Loucy (cell line): ENCODE results near the gene CSNK2A1.

Source experiments
- H2AFZ ChIP-seq: fragments of 200-600 bp; sonication (generic); 2 replicates; pipeline ENCODE4 v1.6.0; 2016; ENCODE audit warnings: antibody characterized with exemption, mild to moderate bottlenecking, low read length, moderate library complexity
- H3F3A ChIP-seq: fragments of 200-600 bp; 2 replicates; pipeline ENCODE4 v1.6.0; 2016; ENCODE audit warnings: antibody characterized with exemption, low read depth, mild to moderate bottlenecking
- H3K27me3 ChIP-seq: fragments of 200-600 bp; sonication (generic); 2 replicates; pipeline ENCODE4 v1.6.1; 2014; ENCODE audit warnings: low read length, mild to moderate bottlenecking; ENCODE audit not compliant: insufficient read depth, poor library complexity, severe bottlenecking
- H3K36me3 ChIP-seq: fragments of 200-600 bp; sonication (generic); 2 replicates; pipeline ENCODE4 v1.6.1; 2016; ENCODE audit warnings: low read length; ENCODE audit not compliant: insufficient read depth
- H3K4me1 ChIP-seq: fragments of 200-600 bp; sonication (generic); 2 replicates; pipeline ENCODE4 v1.5.1; 2014; ENCODE audit warnings: low read length, mild to moderate bottlenecking; ENCODE audit not compliant: insufficient read depth, poor library complexity, severe bottlenecking
- H3K4me2 ChIP-seq: fragments of 200-600 bp; sonication (generic); 2 replicates; pipeline ENCODE4 v1.6.0; 2014; ENCODE audit warnings: antibody characterized with exemption, low read length, low read depth, mild to moderate bottlenecking; ENCODE audit not compliant: poor library complexity, severe bottlenecking
- H3K4me3 ChIP-seq: fragments of 200-600 bp; sonication (generic); 2 replicates; pipeline ENCODE4 v1.5.1; 2014; ENCODE audit warnings: low read length, mild to moderate bottlenecking, mixed read lengths; ENCODE audit not compliant: poor library complexity, severe bottlenecking
- H3K79me2 ChIP-seq: fragments of 200-600 bp; sonication (generic); 2 replicates; pipeline ENCODE4 v1.6.1; 2014; ENCODE audit warnings: low read length; ENCODE audit not compliant: insufficient read depth
- H3K9ac ChIP-seq: fragments of 200-600 bp; sonication (generic); 2 replicates; pipeline ENCODE4 v1.6.0; 2014; ENCODE audit warnings: mild to moderate bottlenecking, low read depth, low read length, moderate library complexity; ENCODE audit not compliant: poor library complexity, severe bottlenecking
- H3K9me2 ChIP-seq: fragments of 200-600 bp; sonication (generic); replicated peaks from 2 replicates; pipeline ENCODE4 v1.6.1; 2016; ENCODE audit warnings: low read depth, low read length, mixed read lengths
- H3K9me3 ChIP-seq: fragments of 200-600 bp; sonication (generic); 2 replicates; pipeline ENCODE4 v1.6.1; 2014; ENCODE audit warnings: mild to moderate bottlenecking, antibody characterized with exemption, low read length, low read depth; ENCODE audit not compliant: insufficient read depth
- H4K20me1 ChIP-seq: fragments of 200-600 bp; sonication (generic); 2 replicates; pipeline ENCODE4 v1.6.0; 2014; ENCODE audit warnings: antibody characterized with exemption, low read length, mild to moderate bottlenecking; ENCODE audit not compliant: insufficient read depth, poor library complexity, severe bottlenecking
- CTCF ChIP-seq: fragments of 200-600 bp; sonication (generic); conservative IDR thresholded peaks from 2 replicates; pipeline ENCODE4 v1.5.1; 2014; ENCODE audit warnings: mild to moderate bottlenecking, antibody characterized with exemption, low read length
- EZH2phosphoT487 ChIP-seq: fragments of 200-600 bp; IDR thresholded peaks from 2 replicates; pipeline ENCODE4 v1.6.1; 2018; ENCODE audit warnings: antibody characterized with exemption, mild to moderate bottlenecking, moderate library complexity, borderline replicate concordance

The CSNK2A1 gene

GRCh38 chr20:472137-472846 is 71.3 kb downstream of the CSNK2A1 start:
- TF ChIP-seq CTCF, result no peak
- no peak for TF ChIP-seq EZH2phosphoT487
- H3K4me2 ChIP-seq, result no peak overlapping the region
- peaks cover 5% of the 10 kb centered on the region; the same call in 1 of the 2 replicates for H3K36me3 ChIP-seq
- no peaks in the 10 kb centered on the region for H3K79me2 ChIP-seq
- H2AFZ ChIP-seq, result no peak overlapping the region
- H3K4me3 ChIP-seq, result no peak overlapping the region
- no peak overlapping the region for H3K9ac ChIP-seq
- no peaks in the 10 kb centered on the region for H4K20me1 ChIP-seq
- no peaks in the 10 kb centered on the region for H3F3A ChIP-seq
- no peaks in the 10 kb centered on the region for H3K27me3 ChIP-seq
- no peaks in the 10 kb centered on the region for H3K4me1 ChIP-seq
- H3K9me3 ChIP-seq, result peaks cover 28% of the 10 kb centered on the region; the same call in 1 of the 2 replicates
- H3K9me2 ChIP-seq, result no peaks in the 10 kb centered on the region

- Histone ChIP-seq H3K9ac (no peak overlapping the region), H3K4me2 (no peak overlapping the region), H3K27me3 (no peaks in the 10 kb centered on the region), H4K20me1 (no peaks in the 10 kb centered on the region), H3K79me2 (no peaks in the 10 kb centered on the region), H2AFZ (no peak overlapping the region), H3K9me2 (no peaks in the 10 kb centered on the region), H3K4me1 (no peaks in the 10 kb centered on the region), H3K9me3 (peaks cover 30% of the 10 kb centered on the region; the same call in 1 of the 2 replicates), H3K36me3 (no peaks in the 10 kb centered on the region; the same call in 1 of the 2 replicates), H3F3A (no peaks in the 10 kb centered on the region), H3K4me3 (no peak overlapping the region)
- no peak for TF ChIP-seq CTCF
- TF ChIP-seq EZH2phosphoT487, result no peak
Measured at GRCh38 chr20:469746-470490, 73.7 kb downstream of the CSNK2A1 start.

GRCh38 chr20:467755-468154 is 75.8 kb downstream of the CSNK2A1 start:
- Histone ChIP-seq H3K9ac (no peak overlapping the region), H3K79me2 (no peaks in the 10 kb centered on the region), H2AFZ (no peak overlapping the region), H3K9me3 (peaks cover 30% of the 10 kb centered on the region; the same call in 1 of the 2 replicates), H3K36me3 (no peaks in the 10 kb centered on the region), H3K9me2 (no peaks in the 10 kb centered on the region), H3K27me3 (no peaks in the 10 kb centered on the region), H3F3A (no peaks in the 10 kb centered on the region), H3K4me1 (peaks cover 6% of the 10 kb centered on the region), H3K4me3 (no peak overlapping the region), H4K20me1 (no peaks in the 10 kb centered on the region), H3K4me2 (no peak overlapping the region)
- TF ChIP-seq CTCF, result no peak
